ENCODE data around the gene IRAK1BP1. TPM values are rescaled to one million over a fixed set of nuclear protein-coding genes. Genes with fewer than 3 reads are reported as not detected.

IRAK1BP1 gene
- total RNA-seq, 1 donor from 2014 or later: 13.8 TPM

GRCh38 chr6:78867020-78867369 lies 356 bp upstream of the IRAK1BP1 start:
- peaks cover 10% of the 10 kb centered on the region for H3K36me3 Mint-ChIP-seq
- peak overlapping the region; percentile 94 for H2AFZ ChIP-seq (replicated peaks)
- no peak overlapping the region for H3K27ac ChIP-seq
- DNase-seq (ENCODE audit: low spot score): no peak
- H3K27ac Mint-ChIP-seq: peak overlapping the region; percentile 91
- peaks cover 4% of the 10 kb centered on the region for H3K4me1 Mint-ChIP-seq
- H3K36me3 ChIP-seq: no peaks in the 10 kb centered on the region
- peaks cover 8% of the 10 kb centered on the region for H3K79me2 ChIP-seq (ENCODE audit: low read depth)
- no peaks in the 10 kb centered on the region for H3K9me3 ChIP-seq (ENCODE audit: low read depth)
- no peaks in the 10 kb centered on the region for H3K27me3 Mint-ChIP-seq (ENCODE audit: insufficient read depth, low read depth)
- no peaks in the 10 kb centered on the region for H4K20me1 ChIP-seq (ENCODE audit: low read depth)
- TF ChIP-seq CTCF (IDR thresholded peaks at IDR 0.05) (no peak), EZH2phosphoT487 (IDR thresholded peaks at IDR 0.05) (no peak), EZH2 (IDR thresholded peaks at IDR 0.05) (no peak)
- peaks cover 4% of the 10 kb centered on the region for H3F3A ChIP-seq (ENCODE audit: low read depth)
- peak overlapping the region; percentile 69 for H3K4me3 ChIP-seq
- H3K4me2 ChIP-seq: peak overlapping the region; percentile 87
- peak overlapping the region; percentile 98 for H3K4me3 Mint-ChIP-seq
- no peaks in the 10 kb centered on the region for H3K27me3 ChIP-seq
- no peaks in the 10 kb centered on the region for H3K9me3 Mint-ChIP-seq
- no peaks in the 10 kb centered on the region for H3K4me1 ChIP-seq
- H3K9ac ChIP-seq: no peak overlapping the region

GRCh38 chr6:78868116-78868515 lies 765 bp downstream of the IRAK1BP1 start:
- Mint-ChIP-seq H3K27ac (no peak overlapping the region), H3K9me3 (no peaks in the 10 kb centered on the region), H3K36me3 (peaks cover 10% of the 10 kb centered on the region), H3K4me1 (peaks cover 4% of the 10 kb centered on the region), H3K4me3 (peak overlapping the region; percentile 98), H3K27me3 (ENCODE audit: insufficient read depth, low read depth) (no peaks in the 10 kb centered on the region)
- DNase-seq (ENCODE audit: low spot score): no peak
- H3K27me3 ChIP-seq: no peaks in the 10 kb centered on the region
- H3K4me1 ChIP-seq: no peaks in the 10 kb centered on the region
- no peak overlapping the region for H3K27ac ChIP-seq
- H4K20me1 ChIP-seq (ENCODE audit: low read depth): no peaks in the 10 kb centered on the region
- H3K4me2 ChIP-seq: peak overlapping the region; percentile 87
- peak overlapping the region; percentile 69 for H3K4me3 ChIP-seq
- peaks cover 8% of the 10 kb centered on the region for H3K79me2 ChIP-seq (ENCODE audit: low read depth)
- no peak overlapping the region for H3K9ac ChIP-seq
- H2AFZ ChIP-seq (replicated peaks): peak overlapping the region; percentile 94
- H3K36me3 ChIP-seq: no peaks in the 10 kb centered on the region
- TF ChIP-seq CTCF (IDR thresholded peaks at IDR 0.05) (no peak), EZH2 (IDR thresholded peaks at IDR 0.05) (no peak), EZH2phosphoT487 (IDR thresholded peaks at IDR 0.05) (no peak)
- peaks cover 4% of the 10 kb centered on the region for H3F3A ChIP-seq (ENCODE audit: low read depth)
- no peaks in the 10 kb centered on the region for H3K9me3 ChIP-seq (ENCODE audit: low read depth)

GRCh38 chr6:78875505-78875904 lies 8.2 kb downstream of the IRAK1BP1 start:
- H3K4me1 Mint-ChIP-seq: no peaks in the 10 kb centered on the region
- peaks cover 23% of the 10 kb centered on the region for H3K9me3 Mint-ChIP-seq
- Histone ChIP-seq H3K4me2 (no peak overlapping the region), H3K4me1 (no peaks in the 10 kb centered on the region), H3K27me3 (no peaks in the 10 kb centered on the region), H4K20me1 (ENCODE audit: low read depth) (no peaks in the 10 kb centered on the region), H3K4me3 (no peak overlapping the region), H3K9me3 (ENCODE audit: low read depth) (peaks cover 3% of the 10 kb centered on the region), H3K36me3 (no peaks in the 10 kb centered on the region), H3K79me2 (ENCODE audit: low read depth) (no peaks in the 10 kb centered on the region), H3K9ac (no peak overlapping the region), H3F3A (ENCODE audit: low read depth) (no peaks in the 10 kb centered on the region), H3K27ac (no peak overlapping the region), H2AFZ (replicated peaks) (no peak overlapping the region)
- H3K4me3 Mint-ChIP-seq: no peak overlapping the region
- no peak overlapping the region for H3K27ac Mint-ChIP-seq
- TF ChIP-seq EZH2phosphoT487 (IDR thresholded peaks at IDR 0.05): no peak
- no peak for TF ChIP-seq EZH2 (IDR thresholded peaks at IDR 0.05)
- no peak for TF ChIP-seq CTCF (IDR thresholded peaks at IDR 0.05)
- H3K36me3 Mint-ChIP-seq: peaks cover 43% of the 10 kb centered on the region
- H3K27me3 Mint-ChIP-seq (ENCODE audit: insufficient read depth, low read depth): peaks cover 3% of the 10 kb centered on the region
- no peak for DNase-seq (ENCODE audit: low spot score)

Data from neural progenitor cell (in vitro differentiated cells).